SKM-1 (cell line): ENCODE results near the gene RP2.

Experiments
- DNase-seq: peaks from one replicate; lab custom pipeline; 2025; ENCODE audit not compliant: unreplicated experiment; lab: John Stamatoyannopoulos, UW

The RP2 gene

GRCh38 chrX:46917622-46918021 is 80.8 kb downstream of the RP2 start:
- DNase-seq = no peak

GRCh38 chrX:46918434-46918833 is 81.6 kb downstream of the RP2 start:
- no peak for DNase-seq

DNA sequence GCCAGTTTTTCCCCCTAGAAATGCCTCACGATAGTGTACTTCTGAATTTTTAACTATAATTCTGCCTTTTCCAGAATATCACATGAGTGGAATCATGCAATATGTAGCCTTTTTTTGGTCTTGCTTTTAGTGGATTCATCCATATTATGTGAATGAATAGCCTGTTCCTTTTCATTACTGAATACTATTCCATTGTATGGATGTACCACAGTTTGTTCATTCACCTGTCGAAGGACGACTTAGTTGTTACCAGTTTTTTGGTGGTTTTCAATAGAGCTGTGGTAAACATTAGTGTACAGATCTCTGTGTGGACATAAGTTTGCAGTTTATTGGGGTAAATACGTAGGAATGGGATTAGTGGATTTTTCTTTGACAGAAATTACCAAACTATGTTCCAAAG is 83.4 kb downstream of the RP2 start:
- no peak for DNase-seq

GRCh38 chrX:46922611-46923010 is 85.8 kb downstream of the RP2 start:
- no peak for DNase-seq

DNA sequence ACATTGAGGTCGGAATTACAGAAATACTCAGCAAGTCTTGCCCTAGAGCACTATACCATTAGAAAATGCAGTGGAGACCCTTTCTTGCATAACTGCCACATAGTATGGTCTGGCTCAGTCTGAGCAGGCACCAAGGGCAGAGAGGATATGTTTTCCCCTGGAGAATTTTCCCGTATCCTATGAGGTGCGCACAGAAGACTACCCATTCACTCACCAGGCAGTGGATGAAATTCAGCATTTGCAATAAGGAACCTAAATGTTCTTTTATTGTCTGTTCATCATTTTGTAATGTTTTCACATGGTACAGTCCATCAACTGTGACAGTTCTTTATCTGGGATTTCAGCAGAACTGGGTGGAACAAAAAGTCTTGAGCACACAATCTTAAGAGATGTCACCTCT is 90.9 kb downstream of the RP2 start:
- no peak for DNase-seq

- DNase-seq = no peak
Measured at GRCh38 chrX:46929439-46930261, 92.8 kb downstream of the RP2 start.
